HG02642 (cell line): ENCODE results near the gene PRSS27.
"Not testable (repeated sequence)": the region's sequence is repeated elsewhere in the genome, so short reads cannot be mapped to it uniquely, and the experiment has no call there.

Experiments
- ATAC-seq: cut with Tn5 transposase; IDR thresholded peaks from one replicate; pipeline ENCODE4 v1.9.1; 2021; ENCODE audit warnings: mild to moderate bottlenecking; ENCODE audit not compliant: unreplicated experiment, poor library complexity

PRSS27 gene

GRCh38 chr16:2734844-2735515, 15.0 kb upstream of the PRSS27 start:
- ATAC-seq: no peak

- no peak for ATAC-seq
These were observed 8.0 kb upstream of the PRSS27 start for GRCh38 chr16:2728034-2728433.

- no peak for ATAC-seq
These were observed 6.9 kb upstream of the PRSS27 start for GRCh38 chr16:2726923-2727322.

GRCh38 chr16:2724816-2725348, 4.9 kb upstream of the PRSS27 start:
- no peak for ATAC-seq

GRCh38 chr16:2724088-2724676, 4.2 kb upstream of the PRSS27 start:
- no peak for ATAC-seq

- not testable (repeated sequence) for ATAC-seq
These were observed 1.7 kb upstream of the PRSS27 start for GRCh38 chr16:2721634-2722173.

- peak; percentile 85 for ATAC-seq
These were observed 952 bp upstream of the PRSS27 start for GRCh38 chr16:2720719-2721633.

GRCh38 chr16:2719328-2720063, 528 bp downstream of the PRSS27 start:
- no peak for ATAC-seq

GRCh38 chr16:2717383-2718263, 2.4 kb downstream of the PRSS27 start:
- ATAC-seq: no peak

- ATAC-seq: no peak
These were observed 3.1 kb downstream of the PRSS27 start for GRCh38 chr16:2716948-2717347.

- ATAC-seq: no peak
These were observed 3.8 kb downstream of the PRSS27 start for GRCh38 chr16:2715966-2716885.

GRCh38 chr16:2715519-2715918, 4.5 kb downstream of the PRSS27 start:
- no peak for ATAC-seq

- ATAC-seq: no peak
These were observed 5.0 kb downstream of the PRSS27 start for GRCh38 chr16:2715064-2715463.

- no peak for ATAC-seq
These were observed 5.8 kb downstream of the PRSS27 start for GRCh38 chr16:2713985-2714774.

GRCh38 chr16:2713523-2713922, 6.5 kb downstream of the PRSS27 start:
- no peak for ATAC-seq

- no peak for ATAC-seq
These were observed 7.5 kb downstream of the PRSS27 start for GRCh38 chr16:2712546-2712945.

- ATAC-seq: no peak
These were observed 8.0 kb downstream of the PRSS27 start for GRCh38 chr16:2712063-2712441.
